HG02943 (cell line): Measurements from ENCODE around the gene PGM5.
A peak's percentile ranks its signal among the peaks of the same experiment; 100 is the strongest.
"Not testable (repeated sequence)": the region's sequence is repeated elsewhere in the genome, so short reads cannot be mapped to it uniquely, and the experiment has no call there.

Experiments used
- ATAC-seq: cut with Tn5 transposase; IDR thresholded peaks from one replicate; pipeline ENCODE4 v1.9.1; 2021; ENCODE audit warnings: mild to moderate bottlenecking, low read depth, moderate library complexity; ENCODE audit not compliant: unreplicated experiment

PGM5 gene

DNA sequence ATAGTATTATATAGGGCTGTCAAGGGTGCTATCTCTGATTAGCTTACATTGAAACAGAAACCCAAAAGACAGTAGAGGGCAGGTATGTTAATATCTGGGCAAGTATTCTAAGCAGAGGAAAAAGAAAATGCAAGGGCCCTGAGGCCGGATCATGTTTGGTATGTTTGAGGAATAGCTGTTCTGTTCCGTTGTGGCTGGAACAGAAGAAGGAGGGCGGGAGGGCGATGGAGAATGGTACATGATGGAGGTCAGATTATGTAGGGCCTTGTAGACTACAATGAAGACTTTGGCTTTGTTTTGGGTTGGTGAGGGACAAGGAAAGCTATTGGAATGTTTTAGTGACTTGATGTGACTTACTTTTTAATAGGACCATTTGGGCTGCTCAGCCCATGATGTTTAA lies 19.4 kb downstream of the PGM5 start:
- ATAC-seq = not testable (repeated sequence)

DNA sequence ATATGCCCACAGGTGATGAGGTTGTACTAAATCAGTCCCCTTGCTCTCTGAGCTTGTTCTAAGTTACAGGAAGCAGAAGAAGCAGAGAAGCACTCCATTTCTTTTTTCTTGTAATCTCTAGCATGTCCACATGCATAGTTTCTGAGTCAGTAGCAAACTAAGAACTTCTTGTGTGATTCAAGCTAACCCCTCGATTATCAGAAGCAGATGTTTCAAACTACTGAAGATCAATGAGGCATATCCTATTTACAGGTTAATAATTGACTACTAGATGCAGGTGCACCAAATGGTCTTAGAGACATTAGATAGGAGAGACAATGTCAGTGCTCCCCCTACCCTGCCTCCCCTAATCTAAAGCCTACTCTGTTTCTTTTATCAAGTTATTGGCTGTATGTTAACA lies 21.3 kb downstream of the PGM5 start:
- peak; percentile 90 for ATAC-seq

DNA sequence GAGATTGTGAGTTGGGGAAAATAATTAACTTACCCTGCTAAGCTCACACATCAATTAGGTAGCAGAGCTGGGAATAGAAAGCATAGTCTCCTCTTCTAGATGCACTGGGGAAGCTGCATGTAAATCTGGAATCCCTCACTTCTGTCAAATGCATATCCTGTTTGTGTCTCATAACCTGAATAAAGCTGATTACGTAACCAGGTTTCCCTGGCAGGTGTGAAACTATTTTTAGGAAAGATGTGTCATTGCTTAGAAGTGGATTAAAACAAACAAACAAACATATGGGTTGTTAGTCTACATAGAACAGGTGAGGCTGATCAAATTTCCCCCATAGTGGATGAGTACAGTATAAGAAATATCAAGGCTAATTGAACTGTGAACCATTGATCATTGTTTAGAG lies 27.5 kb downstream of the PGM5 start:
- not testable (repeated sequence) for ATAC-seq

DNA sequence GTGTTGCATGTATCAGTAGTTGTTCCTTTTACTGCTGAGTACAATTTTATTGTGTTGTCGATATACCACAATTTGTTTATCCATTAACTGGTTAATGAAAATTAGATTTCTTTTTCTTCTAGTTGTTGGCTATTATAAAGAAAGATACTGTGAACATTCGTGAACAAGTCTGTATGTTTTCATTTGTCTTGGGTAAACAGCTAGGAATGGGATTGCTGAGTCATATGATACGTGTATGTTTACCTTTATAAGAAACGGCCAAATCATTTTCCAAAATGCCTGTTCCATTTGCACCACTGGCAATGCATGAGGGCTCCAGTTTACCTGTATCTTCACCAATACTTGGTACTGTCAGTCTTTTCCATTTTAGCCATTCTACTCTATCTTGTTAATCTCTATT lies 33.1 kb downstream of the PGM5 start:
- ATAC-seq = not testable (repeated sequence)

DNA sequence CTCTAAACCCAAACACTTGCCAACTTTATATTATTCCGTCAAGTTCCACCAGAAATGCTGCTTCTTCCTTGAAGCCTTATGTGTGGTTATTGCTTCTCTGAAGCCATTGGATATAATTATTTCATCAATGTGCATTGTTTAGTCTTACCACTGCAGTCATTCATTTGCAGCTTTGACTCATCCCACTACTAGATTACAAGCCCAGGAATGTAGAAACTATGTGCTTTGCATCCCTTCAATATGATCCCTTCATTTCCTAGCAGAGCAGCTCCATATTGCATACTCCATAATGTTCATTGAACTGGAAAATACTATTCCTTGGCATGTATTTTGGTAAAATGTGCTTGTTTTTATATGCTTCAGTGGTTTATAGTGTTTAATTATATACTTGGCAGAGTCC lies 34.3 kb downstream of the PGM5 start:
- not testable (repeated sequence) for ATAC-seq

DNA sequence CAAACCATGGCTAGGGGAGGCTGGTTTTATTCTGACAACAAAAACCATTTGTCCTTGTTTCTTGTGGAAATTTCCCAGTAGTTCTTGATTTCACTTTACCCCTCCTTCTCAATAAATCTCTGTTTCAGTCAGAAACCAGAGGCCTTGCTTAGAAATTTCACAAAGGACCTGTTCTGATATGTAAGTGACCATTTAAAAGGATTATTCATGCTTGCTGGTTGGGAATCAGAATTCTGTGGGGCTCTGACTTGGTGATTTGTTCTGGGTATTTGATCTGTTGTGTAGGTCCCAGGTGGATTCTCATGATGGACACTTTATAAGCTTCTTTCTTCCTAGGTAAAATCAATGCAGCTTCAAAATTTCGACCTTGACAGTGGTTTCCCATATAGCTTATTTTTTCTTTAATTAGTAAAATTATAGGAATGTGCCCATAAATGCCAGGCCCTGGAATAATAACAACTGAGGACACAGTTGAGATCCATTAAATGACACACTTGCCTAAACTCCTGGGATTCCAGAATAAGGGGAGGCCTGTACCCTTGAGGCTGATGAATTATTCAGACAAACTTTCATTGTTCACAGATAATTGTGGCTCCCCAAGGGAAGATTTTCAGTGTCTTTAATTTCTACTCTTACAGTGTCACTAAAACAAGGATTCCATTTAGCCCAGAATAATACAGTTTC lies 40.1 kb downstream of the PGM5 start:
- not testable (repeated sequence) for ATAC-seq

DNA sequence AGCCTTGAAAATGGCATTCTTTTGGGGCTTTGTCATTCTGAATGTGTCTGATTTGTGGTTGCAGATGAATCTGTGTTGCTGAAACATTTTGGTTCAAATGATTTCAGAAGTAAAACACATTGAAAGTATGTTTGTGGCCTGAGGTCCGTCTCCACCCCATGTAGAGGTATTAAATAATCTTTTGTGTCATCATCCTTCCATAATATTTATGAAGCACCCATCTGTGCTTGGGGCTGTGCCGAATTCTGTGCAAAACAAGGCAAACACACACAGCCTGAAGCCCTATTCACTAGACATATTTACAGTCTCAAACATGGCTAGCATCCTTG lies 40.6 kb downstream of the PGM5 start:
- ATAC-seq = not testable (repeated sequence)

DNA sequence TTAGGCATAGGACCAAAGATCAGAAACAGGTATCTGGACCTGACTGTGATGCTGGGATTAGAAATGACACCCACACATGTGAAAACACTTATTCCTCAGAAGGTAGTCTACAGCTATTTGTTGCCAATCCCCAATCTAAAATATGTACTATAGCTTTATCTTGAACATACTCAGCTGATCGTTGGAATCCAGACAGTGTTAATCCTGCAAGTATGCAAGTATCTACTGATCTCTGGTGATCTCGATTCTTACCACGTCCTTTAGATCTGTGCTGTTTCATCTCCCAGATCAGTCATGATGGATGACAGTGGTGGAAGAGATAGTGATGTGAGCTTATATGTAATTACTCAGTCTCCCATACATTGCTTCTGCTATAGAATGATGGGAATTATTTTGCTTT lies 41.4 kb downstream of the PGM5 start:
- ATAC-seq = not testable (repeated sequence)

DNA sequence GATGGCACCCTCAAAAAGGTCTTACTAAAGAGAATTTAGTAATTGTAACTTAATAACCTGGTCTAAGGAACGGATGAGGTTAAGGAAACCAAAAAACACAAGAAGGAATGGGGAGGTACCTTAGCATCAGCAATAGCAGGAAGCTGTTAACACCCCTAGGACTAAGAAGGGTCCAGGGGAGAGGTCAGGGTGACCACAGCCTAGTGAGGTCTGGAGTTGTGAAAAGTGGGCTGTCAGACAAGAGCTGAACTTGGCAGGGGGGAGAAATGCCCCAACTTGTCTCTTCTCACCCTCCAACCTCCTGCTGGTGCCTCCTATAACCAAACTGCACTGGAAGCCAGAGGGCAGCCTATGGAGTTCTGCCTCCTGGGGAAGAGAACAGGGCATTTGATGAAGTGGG lies 41.9 kb downstream of the PGM5 start:
- ATAC-seq = not testable (repeated sequence)

DNA sequence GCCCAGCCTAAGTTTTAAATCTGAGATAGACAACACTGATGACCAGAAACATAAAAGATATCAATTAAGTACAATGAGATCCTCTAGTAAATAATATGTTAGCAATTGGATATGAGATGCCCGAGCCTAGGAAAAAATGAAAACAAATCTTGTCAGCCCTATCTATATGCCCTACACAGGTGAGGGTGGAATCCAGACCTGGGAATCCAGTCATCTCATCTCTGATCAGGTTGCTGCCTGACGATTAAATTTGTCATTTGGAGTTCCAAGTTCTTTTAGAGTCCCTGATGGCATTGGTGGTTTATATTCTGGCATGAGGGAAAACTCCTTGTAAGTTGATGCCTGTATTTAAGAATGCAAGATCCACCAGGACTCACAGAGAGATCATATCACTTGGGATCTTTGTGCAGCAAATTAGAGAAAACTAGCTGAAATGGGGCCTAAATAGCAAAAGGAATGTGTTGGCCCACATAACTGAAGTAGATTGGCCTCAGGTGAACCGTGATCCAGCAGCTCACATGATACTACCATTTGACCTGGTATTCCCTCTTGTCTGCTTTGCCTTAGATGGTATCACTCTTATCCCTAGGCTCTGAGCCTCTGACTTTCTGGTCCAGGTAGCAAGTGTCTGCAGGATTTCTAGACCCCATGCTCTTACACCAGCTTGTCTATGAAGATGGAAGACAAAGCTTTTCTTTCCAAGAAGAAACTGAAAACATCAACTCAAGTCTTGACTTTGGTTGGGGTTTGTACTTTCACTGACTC lies 48.2 kb downstream of the PGM5 start:
- not testable (repeated sequence) for ATAC-seq

DNA sequence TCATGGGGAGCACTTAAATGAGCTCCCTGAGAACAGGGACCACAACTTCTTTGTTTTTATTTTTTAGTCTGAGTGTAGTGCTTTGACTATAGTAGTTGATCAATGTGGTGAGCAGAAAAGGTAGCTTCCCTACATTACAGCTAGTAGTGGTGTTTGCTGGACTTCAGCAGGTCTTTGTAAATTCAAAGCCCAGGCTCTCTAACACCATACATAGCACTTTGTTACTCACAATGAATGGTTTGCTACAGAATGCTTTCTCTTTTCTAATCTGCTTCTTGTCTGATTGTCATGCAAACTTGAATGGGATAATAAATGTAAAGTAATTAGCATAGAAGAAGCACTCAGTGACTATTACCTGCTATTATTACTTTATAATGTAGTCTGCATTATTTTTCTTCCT lies 55.5 kb downstream of the PGM5 start:
- not testable (repeated sequence) for ATAC-seq

DNA sequence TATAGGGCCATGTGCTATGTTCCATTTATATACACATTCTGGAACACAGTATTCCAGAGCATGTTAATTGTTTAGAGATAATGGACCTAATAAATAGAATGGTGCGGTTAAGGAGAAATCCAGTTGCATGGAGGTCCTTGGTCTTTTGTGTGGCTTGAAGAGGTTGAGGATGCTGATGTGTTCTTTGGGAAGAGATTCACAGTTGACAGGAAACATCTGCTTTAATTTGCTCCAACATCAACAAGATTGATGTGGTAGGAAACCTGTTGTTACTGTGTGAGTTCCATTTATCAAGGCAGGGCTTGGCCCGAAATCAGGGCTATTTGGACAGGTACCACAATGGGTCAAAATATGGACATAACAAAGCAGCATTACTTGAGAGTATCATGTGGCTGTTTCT lies 56.3 kb downstream of the PGM5 start:
- ATAC-seq = not testable (repeated sequence)

DNA sequence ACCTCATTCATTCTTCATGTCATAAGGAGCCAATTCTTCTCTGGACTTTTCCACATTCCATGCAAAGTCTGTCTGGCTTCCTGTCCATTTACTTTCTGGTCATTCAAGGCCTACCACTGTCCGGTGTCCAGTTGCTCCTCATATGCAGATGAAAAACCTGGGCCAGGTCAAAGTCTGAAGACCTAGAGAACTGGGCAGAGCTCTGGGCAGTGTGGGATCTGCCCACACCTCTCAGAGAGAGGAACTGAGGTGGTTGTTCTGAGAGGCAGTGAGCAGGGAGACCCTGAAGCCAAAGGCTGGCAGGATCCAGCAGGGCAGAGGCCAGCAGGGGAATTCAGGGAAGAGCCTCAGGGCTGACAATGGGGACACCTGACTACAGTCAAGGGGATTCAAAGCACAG lies 58.7 kb downstream of the PGM5 start:
- ATAC-seq = not testable (repeated sequence)

DNA sequence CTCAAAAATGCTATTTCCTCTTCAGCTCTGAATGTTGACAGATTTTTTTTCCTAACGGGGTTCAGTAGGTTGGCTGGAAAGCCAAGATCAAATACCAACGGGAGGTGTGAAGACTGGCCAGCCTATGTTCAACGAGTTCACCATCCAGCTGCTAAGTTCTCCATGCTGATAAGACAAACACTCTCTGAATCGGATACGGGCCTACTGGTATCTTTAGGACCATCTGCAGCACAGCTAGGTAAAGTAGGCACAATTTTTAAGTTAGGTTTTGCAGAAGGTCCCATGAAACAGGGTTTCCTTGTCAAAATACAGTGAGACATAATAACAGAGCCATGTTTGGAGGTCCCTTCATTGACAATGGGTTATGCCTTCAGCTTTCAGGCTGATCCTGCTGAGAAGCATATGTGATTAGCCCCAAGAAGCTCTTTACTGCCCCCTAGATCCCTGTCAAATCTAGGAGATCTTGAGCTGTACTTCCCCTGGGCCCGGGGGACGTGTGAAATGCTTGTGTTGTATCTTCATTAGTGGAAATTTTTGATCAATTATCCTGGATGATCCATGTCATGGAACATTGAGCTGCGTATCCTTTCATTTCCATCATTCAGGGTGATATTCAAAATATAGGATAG lies 60.6 kb downstream of the PGM5 start:
- ATAC-seq = no peak

DNA sequence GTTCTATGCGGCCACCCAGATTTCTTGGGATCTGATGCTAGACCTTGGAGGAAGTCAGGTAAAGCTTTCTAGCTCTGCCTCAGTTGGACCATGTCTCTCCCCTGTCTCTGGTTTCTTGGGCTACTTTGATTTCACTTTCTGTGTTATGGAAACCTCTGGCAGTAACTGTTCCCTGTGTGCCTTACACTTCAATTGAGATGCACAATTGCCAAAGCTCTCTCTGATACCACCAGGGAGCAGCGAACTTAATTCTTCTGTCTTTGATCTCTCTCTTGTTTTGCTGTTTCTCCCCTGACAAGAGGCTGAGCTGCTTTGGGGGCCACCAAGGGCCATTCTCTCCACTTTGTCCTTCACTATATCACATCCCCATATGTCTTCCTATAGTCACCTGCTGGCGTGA lies 61.4 kb downstream of the PGM5 start:
- no peak for ATAC-seq

DNA sequence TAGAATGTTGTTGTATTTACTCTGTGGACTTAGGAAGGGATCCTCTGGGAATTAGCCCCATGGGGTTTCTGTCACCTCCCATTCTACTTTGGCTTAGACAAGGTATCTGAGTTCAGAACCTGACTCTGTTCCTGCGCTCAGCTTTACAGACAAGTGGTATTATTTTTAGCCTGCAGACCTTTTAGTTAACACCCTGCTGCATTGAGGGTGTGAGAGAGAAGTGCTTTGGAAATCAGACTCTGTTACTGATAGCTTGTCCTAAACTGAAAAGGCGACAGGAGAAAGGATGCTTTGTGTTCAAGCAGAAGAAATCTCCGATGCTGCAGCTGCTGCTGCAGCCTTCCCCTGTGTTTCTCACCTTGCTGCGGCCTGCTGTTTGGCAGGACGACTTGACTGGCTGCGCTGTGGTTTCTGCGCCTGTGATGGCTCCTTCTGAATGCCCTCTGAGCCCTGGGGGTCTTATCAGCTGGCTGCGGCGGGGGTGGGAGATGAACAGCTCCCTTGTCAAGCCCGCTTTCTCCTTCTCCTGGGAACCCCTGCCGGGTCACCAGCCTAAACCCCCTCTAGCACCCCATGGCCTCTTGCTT lies 61.9 kb downstream of the PGM5 start:
- no peak for ATAC-seq

DNA sequence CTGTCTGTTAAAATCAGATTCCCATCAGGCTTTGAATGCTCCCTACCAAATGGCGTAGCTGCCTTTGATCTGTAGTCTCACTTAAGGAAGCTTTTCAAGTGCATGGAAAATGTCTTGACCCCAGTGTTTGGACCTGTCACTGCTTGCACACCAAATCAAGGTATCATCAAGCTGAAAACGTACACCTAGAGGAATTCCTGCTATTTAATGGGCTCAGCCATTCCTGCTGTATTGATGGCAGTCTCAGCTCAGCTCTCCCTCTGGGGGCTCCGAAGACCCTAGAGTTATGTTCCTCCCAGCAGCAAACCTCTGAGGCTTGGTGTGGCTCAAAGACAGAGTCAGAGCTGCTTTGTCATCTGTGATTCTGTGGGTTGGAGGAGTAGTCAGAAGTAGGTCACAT lies 63.5 kb downstream of the PGM5 start:
- no peak for ATAC-seq

DNA sequence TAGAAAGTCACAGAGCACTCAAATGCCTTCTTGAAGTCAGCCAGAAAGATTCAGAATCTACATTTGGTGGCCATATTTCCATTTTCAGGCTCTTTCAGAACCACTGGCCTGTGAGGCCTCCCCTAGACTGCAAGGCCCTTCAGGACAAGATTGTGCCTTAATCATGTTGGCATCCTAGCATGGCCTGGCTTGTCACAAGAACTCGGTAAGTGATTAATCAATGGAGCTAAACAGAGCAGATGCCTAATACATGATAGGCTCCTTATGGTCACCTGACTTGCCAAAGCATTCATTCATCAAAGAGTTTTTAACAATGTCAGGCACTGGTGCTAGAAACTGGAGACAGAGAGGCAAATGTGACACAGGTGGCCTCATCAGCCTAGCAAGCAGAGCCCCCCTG lies 70.3 kb downstream of the PGM5 start:
- ATAC-seq = no peak

DNA sequence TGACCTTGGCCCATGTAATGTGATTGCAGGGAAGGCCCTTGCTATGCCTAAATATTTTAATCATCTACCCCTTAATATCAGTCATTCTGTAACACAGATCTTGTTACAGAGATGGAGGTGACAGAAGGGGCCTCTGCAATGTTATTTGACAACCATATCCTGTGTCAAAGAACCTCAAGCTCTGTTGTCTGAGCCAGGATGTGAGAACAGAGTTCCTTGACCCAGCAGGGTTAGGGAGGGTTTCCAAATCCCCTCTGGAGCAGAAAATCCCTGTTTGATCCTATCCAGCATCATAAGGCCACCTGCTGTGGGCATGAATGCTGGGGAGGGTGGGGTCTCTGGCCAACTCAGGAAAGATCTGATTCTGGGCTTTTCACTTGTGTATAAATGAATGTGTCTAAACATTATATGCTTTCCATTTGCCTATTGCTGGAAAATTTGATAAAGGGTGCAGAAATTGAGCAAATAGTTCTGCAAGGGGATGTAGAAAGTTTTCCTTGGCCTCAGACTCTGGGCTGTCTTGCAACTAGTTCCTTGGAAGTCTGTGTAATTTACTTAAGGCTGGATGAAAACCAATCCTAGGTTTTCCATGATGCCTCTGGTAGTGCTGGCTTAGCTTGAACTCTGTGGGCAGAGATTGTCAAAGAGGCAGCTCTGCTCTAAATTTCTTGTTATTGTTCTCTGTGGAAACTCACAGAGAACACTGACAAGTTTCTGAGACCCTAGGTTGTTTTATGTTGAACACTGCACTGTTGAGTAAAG lies 71.0 kb downstream of the PGM5 start:
- ATAC-seq = no peak

DNA sequence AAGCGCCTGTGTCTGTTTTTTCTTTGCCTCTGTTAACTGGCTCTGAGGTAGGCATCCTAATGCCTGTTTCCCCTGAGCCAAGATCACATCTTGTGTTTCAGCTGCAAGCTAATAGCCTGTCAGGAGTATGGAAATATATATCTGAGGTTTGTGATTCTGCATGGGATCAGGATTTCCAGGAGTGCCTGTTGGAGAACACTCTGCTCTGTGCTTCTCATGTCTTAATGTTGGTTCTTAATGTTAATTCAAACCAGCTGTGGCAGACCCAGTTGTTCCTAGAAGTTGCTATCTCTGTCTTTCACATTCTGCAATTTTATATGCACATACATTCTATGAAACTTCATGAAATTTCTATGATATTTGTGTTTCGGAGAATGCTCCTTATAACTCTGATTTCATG lies 72.1 kb downstream of the PGM5 start:
- no peak for ATAC-seq

DNA sequence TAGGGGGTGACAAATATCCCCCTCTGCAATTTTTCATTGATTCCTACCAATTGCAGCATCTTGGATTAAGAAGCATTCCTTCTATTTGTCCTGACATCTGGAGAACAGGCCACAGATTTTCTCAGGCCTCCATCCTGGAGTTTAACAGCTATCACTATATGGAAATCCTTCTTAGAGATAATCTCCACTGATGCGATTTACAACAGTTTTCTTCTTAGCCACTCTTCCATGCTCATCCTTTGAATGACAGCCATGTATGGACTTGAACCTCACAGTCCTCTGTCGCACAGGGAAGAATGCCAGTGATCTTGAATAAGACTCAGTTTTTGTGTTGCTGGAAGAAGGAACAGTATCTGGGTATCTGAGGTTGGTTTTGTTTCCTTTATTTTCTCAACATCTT lies 73.2 kb downstream of the PGM5 start:
- no peak for ATAC-seq
